IPS-NIHi7 (cell line): ENCODE results near the gene CYFIP1.

Experiments
- DNase-seq: peaks from one replicate; pipeline ENCODE4 v3.0.0; 2012; ENCODE audit warnings: mixed read lengths; ENCODE audit errors: extremely low spot score

Gene CYFIP1

GRCh38 chr15:22890296-22890695, 89.9 kb downstream of the CYFIP1 start:
- DNase-seq = no peak

DNA sequence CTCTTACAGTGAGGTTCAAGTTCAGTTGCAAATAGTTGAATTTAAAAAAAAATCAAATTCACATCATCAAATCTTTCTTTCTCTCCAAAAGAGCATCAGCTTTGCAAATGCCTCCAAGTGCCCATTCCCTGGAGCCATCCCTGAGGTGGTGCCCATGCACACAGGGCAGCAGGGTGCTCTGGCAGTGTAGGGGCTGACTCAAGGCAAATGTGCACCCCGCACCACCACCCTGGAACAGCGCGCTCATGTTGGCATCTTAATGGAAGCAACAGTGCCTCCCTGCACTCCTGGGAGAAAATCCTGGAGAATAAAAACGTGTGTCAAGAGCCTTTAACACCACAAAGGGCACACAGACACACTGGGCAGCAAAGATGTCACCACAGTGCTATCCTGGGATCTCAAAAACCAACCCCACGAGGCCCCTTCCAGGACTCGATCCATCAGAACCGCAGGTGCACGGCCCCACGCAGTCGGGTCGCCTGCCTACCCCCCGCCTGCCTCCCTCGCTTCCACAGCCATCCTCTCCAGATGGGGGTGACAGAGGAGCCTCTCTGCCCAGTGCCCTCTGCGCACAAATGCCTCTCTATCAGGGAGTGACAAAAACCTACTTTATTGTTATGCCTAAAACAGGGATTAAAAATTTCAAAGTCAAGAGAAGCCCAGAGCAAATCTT, 90.9 kb downstream of the CYFIP1 start:
- DNase-seq = no peak

GRCh38 chr15:22888120-22888859, 91.9 kb downstream of the CYFIP1 start:
- DNase-seq = no peak

GRCh38 chr15:22887157-22887951, 92.8 kb downstream of the CYFIP1 start:
- DNase-seq = no peak

- no peak for DNase-seq
These were observed 95.0 kb downstream of the CYFIP1 start for GRCh38 chr15:22885120-22885519.

DNA sequence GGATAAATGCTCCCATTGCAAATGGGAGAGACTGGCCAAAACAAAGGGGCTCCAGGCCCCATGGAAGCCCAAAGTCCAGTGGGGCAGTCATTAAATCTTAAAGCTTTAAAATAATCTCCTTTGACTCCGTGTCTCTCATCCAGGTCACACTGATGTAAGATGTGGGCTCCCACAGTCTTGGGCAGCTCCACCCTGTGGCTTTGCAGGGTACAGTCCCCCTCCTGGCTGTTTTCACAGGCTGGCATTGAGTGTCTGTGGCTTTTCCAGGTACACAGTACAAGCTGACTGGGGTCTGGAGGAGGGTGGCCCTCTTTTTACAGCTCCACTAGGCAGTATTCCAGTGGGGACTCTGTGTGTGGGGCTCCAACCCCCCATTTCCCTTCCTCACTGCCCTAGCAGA, 95.8 kb downstream of the CYFIP1 start:
- no peak for DNase-seq

GRCh38 chr15:22883196-22883595, 97.0 kb downstream of the CYFIP1 start:
- DNase-seq = no peak

GRCh38 chr15:22881739-22882440, 98.3 kb downstream of the CYFIP1 start:
- DNase-seq = no peak

DNA sequence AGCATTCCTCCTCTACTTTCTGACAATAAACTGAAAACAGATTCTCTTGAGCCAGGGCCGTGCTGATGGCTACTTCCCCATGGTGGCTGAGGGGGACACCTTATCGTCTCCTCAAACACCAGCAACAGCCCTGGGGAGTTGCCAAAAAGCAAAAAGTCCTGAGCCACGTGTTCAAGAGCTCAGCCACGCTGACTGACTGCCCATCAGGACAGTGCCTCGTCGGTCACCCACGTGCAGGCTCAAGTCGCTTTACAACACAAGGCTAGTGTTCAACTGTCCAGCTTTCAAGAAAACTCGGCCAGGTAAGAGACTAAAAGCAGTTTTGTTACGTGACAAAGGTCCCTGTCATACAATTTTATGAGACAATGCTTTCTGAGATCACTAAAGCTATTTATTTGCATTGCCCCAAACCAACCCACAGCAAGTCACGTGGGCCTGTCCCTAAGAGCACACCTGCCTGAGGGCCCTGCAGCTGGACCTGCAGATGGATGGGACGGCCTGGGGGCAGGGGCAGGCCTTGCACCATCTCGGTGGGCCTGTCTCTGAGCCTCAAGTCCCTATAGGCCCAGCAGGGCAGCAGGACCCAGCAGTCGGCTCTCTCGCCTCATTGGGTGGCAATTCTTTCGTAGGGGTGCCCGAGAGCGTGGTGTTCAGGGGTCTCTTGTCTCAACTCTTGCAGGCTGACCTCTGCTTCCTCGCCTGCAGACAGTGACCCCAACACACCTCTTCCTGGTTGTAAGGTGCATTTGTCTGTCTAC, 99.0 kb downstream of the CYFIP1 start:
- no peak for DNase-seq

DNA sequence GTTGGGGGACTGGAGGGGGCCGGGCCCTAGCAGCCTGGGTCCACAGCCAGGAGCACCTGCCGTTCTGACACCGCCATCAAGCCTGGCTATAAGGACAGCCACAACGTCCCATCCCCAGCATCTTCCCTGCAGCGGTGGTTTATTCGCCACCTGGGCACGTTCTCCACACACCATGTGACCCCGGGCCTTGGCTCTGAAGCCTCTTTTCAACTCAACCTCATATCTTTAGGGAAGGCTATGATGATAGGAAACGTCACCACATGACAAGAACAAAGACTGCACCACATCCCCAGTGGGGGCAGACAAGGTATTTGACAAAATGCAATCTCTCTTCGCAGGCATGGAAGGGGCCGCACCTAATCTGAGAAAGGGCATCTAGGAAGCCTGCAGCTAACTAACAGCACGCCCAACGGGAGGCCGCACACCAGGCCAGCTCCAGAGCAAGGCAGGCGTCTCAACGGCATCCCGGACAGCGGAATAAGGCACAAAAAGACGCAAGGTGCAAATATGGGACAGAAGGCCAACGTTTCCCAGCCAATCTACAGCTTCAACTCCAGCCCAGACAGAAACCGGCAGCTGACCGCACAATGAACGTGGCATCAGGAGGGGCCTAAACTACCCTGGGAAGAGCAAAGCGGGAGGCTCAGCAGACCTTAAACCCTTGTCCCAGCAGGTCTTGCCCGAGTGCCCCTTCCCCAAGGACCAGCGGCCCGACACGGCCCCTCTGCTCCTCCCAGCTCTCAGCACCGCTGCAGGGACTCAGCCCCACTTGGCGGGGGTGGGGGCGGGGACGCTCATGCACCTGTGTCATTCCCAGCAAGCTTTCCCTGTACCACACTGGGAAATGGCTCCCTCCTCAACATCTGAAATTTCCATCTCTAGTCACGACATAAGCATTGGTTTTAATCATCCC, 99.8 kb downstream of the CYFIP1 start:
- DNase-seq = no peak

DNA sequence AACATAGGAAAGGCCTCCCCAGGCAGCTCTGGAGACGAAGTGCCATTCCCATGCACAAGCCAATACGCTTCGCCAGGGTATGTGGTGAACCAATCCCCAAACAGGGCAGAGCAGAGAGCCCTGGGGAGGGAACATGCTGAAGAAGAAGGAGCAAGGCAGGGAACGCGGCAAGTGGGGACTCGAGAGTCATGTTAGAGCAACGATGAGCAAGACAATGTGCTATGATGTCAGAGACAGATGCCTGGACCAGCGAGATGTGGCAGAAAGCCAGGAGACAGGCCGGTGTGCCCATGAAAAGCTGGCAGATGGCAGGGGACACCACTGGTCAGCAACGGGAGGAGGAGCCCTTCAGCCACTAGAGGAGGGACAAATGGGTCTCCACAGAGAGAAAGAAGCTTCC, 102.1 kb downstream of the CYFIP1 start:
- DNase-seq = no peak

- DNase-seq = no peak
These were observed 102.6 kb downstream of the CYFIP1 start for GRCh38 chr15:22877607-22878006.

DNA sequence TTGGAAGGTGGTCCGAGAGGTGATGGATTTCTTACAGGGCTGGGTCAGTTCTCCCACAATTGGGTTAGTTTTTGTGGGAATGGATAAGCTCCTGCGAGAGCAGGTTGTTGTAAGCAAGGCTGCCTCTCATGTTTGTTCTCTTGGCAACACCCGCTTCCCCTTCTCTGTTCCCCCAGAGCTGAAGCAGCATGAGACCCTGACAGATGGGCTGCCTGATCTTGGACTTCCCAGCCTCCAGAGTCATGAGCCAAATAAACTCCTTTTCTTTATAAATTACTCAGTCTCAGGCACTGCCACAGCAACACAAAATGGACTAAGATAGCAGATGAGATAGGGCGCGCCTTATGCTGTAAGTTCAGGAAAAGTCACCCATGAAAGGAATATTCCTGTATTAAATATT, 103.1 kb downstream of the CYFIP1 start:
- no peak for DNase-seq

GRCh38 chr15:22874966-22875365, 105.2 kb downstream of the CYFIP1 start:
- DNase-seq = no peak

DNA sequence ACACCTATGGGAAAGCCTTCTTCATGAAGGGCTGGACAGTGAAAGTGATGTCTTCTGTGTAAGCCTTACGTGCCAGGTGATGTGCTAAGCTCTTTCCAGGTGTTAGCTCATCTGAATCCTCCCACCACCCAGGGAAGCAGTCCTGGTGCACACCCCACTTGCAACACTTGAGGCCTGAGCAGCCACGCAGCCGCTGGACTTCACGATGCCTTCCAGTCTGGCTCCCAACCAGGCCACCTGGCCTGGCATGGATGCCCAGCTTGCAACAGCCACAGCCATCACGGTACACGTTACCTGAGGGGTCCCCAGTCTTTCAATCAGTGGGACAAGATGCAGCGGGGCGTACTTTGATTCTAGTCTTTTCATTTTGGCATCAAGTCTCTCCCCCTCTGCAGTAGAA, 105.9 kb downstream of the CYFIP1 start:
- DNase-seq = no peak

DNA sequence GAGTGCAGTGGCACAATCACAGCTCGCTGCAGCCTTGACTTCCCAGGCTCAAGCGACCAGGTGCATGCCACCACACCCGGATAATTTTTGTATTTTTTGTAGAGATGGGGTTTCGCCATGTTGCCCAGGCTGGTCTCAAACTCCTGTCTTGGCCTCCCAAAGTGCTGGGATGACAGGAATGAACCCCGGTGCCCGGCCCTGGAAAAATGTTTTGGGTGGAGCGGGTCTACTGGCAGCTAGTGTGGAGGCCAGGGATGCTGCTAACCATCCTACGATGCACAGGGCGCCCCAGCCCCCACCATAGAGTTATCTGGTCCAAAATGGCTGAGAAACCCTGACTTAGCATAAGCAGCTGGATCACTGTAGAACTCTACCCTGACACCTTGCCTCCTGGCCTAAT, 106.3 kb downstream of the CYFIP1 start:
- no peak for DNase-seq

DNA sequence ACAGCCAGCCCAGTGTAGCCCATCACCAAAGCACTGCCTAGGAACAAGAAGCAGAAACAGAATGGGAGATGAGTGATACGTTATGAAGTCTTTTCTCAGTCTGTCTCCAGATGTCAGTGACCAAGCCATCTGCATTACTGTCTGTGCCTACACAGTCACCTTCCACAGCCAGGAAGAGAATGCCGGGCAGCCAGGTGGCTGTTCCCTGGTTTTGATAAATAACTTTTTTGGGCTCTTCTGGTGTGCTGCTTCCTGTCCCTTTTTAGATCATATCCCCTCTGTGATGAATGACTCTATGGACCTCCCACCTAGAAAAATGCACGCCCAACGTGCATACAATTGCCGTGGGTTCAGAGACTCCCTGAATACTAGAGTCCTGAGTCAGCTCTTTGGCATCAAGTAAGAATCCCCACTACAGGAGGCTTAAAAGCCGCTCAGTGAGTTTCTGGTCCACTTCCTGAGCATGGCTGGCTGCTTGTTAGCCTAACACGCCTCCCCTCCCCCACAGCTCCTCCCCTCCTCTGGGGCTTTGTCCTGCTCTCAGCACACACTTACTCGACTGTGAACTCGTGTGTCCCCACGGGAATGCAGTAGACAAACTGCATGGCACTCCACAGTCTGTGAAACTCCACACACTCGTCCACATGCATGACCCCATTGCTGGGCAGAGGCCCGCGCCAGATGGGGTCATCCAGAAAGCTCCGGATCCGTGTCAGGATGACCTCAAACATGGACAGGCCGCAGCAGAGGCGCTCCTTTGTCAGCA, 107.0 kb downstream of the CYFIP1 start:
- peak; percentile 66 for DNase-seq

- DNase-seq = no peak
These were observed 108.6 kb downstream of the CYFIP1 start for GRCh38 chr15:22871481-22872086.

DNA sequence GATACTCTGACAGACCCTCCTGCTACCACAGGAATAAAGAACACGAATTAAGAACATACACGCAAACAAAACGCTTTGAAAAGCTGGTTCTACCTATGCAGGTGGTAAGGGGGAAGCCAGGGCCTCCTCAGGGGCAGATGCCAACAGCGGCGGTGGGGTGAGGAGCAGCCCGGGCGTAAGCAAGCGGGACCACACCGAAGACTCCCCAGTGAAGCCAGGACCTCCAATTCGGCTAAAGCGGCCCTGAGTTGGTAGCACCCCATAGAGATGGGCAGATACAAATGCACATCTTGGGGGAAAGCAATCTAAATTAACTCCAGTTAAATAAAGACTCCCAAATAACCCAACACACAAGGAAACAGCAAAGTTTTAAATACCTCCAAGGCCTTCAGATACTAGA, 109.3 kb downstream of the CYFIP1 start:
- no peak for DNase-seq
